Thyroid gland (tissue), 4 donors: Measurements from ENCODE around the gene ORAI1.

ENCODE experiments used
- CTCF ChIP-seq, 6 experiments: fragments of 200-600 bp in 3 of 6; fragments of 450-650 bp in 3 of 6; sonication (generic) in 3 of 6; IDR thresholded peaks; one replicate each; pipeline ENCODE4 v1.5.1; 2016 to 2019; ENCODE audit warnings: antibody characterized with exemption in 6 of 6, mild to moderate bottlenecking in 2 of 6, inconsistent platforms in 1 of 6, moderate library complexity in 1 of 6
- POLR2A ChIP-seq, 2 donors: fragments of 450-650 bp; IDR thresholded peaks; one replicate each; pipeline ENCODE4 v1.6.1; 2017; ENCODE audit warnings: antibody characterized with exemption in 2 of 2, mild to moderate bottlenecking in 2 of 2, moderate library complexity in 1 of 2

- TF ChIP-seq CTCF (IDR thresholded peaks at IDR 0.05) (no peak), POLR2A (IDR thresholded peaks at IDR 0.05) (no peak)
Measured at GRCh38 chr12:121676190-121676589, 49.9 kb downstream of the ORAI1 start.
